Measurements from ENCODE around the gene MSANTD2. TPM values are rescaled to one million over a fixed set of nuclear protein-coding genes. Genes with fewer than 3 reads are reported as not detected.

MSANTD2 gene
- total and polyA plus RNA-seq, 2 of the 4 experiments (the other 2 are of a cell fraction), result 5.0 to 6.0 TPM

Other genes starting within 250 kb of the MSANTD2 start
- gene OR8A1, start 230.4 kb downstream of the MSANTD2 start, total RNA-seq (2012; rRNA removed), result not detected in 2 replicates
- gene OR8A1, start 230.4 kb downstream of the MSANTD2 start, polyA plus RNA-seq (2012; rRNA removed), result not detected in 2 replicates
- not detected in 2 replicates for gene PANX3, start 189.0 kb downstream of the MSANTD2 start, total RNA-seq (2012; rRNA removed)
- not detected in 2 replicates for gene PANX3, start 189.0 kb downstream of the MSANTD2 start, polyA plus RNA-seq (2012; rRNA removed)
- gene TBRG1, start 177.5 kb downstream of the MSANTD2 start, total RNA-seq (2012; rRNA removed), result 11.9 and 13.3 TPM in 2 replicates
- gene TBRG1, start 177.5 kb downstream of the MSANTD2 start, polyA plus RNA-seq (2012; rRNA removed), result 20.2 and 23.2 TPM in 2 replicates
- 3.3 and 4.7 TPM in 2 replicates for gene SIAE, start 126.7 kb downstream of the MSANTD2 start, total RNA-seq (2012; rRNA removed)
- gene SIAE, start 126.7 kb downstream of the MSANTD2 start, polyA plus RNA-seq (2012; rRNA removed), result 11.3 and 12.0 TPM in 2 replicates
- 9.9 and 14.4 TPM in 2 replicates for gene SPA17, start 126.5 kb downstream of the MSANTD2 start, total RNA-seq (2012; rRNA removed)
- 10.6 and 11.5 TPM in 2 replicates for gene SPA17, start 126.5 kb downstream of the MSANTD2 start, polyA plus RNA-seq (2012; rRNA removed)
- gene NRGN, start 60.5 kb downstream of the MSANTD2 start, total RNA-seq (2012; rRNA removed), result 0.54 and 0.83 TPM in 2 replicates
- 24.8 and 27.8 TPM in 2 replicates for gene NRGN, start 60.5 kb downstream of the MSANTD2 start, polyA plus RNA-seq (2012; rRNA removed)
- not detected in 2 replicates for gene VSIG2, start 48.2 kb downstream of the MSANTD2 start, total RNA-seq (2012; rRNA removed)
- gene VSIG2, start 48.2 kb downstream of the MSANTD2 start, polyA plus RNA-seq (2012; rRNA removed), result not detected in 2 replicates
- gene ESAM, start 38.1 kb downstream of the MSANTD2 start, total RNA-seq (2012; rRNA removed), result under 0.01 TPM in 1 of 2 replicates, not detected in the other
- 0.12 and 0.20 TPM in 2 replicates for gene ESAM, start 38.1 kb downstream of the MSANTD2 start, polyA plus RNA-seq (2012; rRNA removed)
- gene ROBO3, start 65.0 kb upstream of the MSANTD2 start, total RNA-seq (2012; rRNA removed), result 10.3 and 12.0 TPM in 2 replicates
- gene ROBO3, start 65.0 kb upstream of the MSANTD2 start, polyA plus RNA-seq (2012; rRNA removed), result 54.1 and 64.5 TPM in 2 replicates
- gene ROBO4, start 97.5 kb upstream of the MSANTD2 start, total RNA-seq (2012; rRNA removed), result 0.56 and 0.72 TPM in 2 replicates
- gene ROBO4, start 97.5 kb upstream of the MSANTD2 start, polyA plus RNA-seq (2012; rRNA removed), result 0.82 and 1.4 TPM in 2 replicates
- gene HEPN1, start 118.8 kb upstream of the MSANTD2 start, total RNA-seq (2012; rRNA removed), result not detected in 2 replicates
- not detected in 2 replicates for gene HEPN1, start 118.8 kb upstream of the MSANTD2 start, polyA plus RNA-seq (2012; rRNA removed)
- 0.18 TPM in 1 of 2 replicates, not detected in the other for gene HEPACAM, start 135.6 kb upstream of the MSANTD2 start, total RNA-seq (2012; rRNA removed)
- 0.03 and 0.09 TPM in 2 replicates for gene HEPACAM, start 135.6 kb upstream of the MSANTD2 start, polyA plus RNA-seq (2012; rRNA removed)
- 2.0 and 2.5 TPM in 2 replicates for gene CCDC15, start 153.8 kb upstream of the MSANTD2 start, total RNA-seq (2012; rRNA removed)
- gene CCDC15, start 153.8 kb upstream of the MSANTD2 start, polyA plus RNA-seq (2012; rRNA removed), result 0.69 and 1.1 TPM in 2 replicates